ENCODE measurements around the gene SLC5A5.

DNA sequence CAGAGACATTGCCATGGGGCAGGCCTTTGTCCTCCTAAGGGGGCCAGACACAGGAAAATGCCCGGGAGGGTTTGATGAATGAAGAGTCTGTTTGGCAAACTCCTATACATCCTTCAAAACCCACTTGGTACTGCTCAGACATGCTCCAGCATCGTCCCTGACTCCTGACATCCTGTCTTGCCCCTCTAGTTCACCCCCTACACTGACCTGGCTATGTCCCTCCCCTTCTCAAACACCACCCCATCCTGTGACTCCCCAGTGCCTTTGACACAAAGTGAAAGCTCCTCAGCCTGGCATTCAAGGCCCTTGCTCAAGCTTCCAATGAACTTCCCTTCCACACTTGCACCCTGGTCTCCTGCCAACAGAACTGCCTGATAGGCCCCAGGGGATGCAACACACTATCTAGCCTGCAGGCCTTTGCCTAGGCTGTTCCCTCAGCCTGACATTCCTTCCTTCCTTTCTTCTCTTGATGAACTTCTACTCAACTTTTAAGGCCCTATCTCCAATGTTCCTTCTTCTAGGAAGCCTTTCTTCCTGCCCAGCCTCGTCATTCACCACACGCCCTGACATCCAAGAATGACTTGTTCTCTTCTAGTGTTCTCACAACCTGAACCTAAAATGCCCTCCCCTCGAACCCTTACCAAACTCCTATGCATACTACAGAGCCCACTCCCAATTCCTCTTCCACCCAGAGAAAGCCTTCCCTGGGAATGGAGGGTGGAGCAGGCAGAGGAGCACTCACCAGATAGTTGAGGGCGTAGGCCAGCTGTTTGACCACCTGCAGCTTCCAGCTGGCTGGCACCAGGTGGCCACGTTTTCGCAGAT is 36.4 kb upstream of the SLC5A5 start:
- TF ChIP-seq, protein P1, sequence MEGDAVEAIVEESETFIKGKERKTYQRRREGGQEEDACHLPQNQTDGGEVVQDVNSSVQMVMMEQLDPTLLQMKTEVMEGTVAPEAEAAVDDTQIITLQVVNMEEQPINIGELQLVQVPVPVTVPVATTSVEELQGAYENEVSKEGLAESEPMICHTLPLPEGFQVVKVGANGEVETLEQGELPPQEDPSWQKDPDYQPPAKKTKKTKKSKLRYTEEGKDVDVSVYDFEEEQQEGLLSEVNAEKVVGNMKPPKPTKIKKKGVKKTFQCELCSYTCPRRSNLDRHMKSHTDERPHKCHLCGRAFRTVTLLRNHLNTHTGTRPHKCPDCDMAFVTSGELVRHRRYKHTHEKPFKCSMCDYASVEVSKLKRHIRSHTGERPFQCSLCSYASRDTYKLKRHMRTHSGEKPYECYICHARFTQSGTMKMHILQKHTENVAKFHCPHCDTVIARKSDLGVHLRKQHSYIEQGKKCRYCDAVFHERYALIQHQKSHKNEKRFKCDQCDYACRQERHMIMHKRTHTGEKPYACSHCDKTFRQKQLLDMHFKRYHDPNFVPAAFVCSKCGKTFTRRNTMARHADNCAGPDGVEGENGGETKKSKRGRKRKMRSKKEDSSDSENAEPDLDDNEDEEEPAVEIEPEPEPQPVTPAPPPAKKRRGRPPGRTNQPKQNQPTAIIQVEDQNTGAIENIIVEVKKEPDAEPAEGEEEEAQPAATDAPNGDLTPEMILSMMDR (IDR thresholded peaks at IDR 0.05 in 4 of 5, conservative IDR thresholded peaks at IDR 0.05 in 1 of 5) = no peak
- no peak for TF ChIP-seq POLR2A (IDR thresholded peaks at IDR 0.05)
